HepG2 (cell line): ENCODE measurements around the gene SLC9A8. TPM values are rescaled to one million over a fixed set of nuclear protein-coding genes. Genes with fewer than 3 reads are reported as not detected.

Source experiments
- AGO2 ChIP-seq: fragments of 200-400 bp; formaldehyde crosslinking; optimal IDR thresholded peaks from 2 replicates; pipeline ENCODE3; 2017; ENCODE audit warnings: mild to moderate bottlenecking, low read depth, low read length, moderate library complexity
- CC2D1A ChIP-seq: sonication (generic); formaldehyde crosslinking; IDR thresholded peaks from 2 replicates; pipeline ENCODE4 v1.8.1; 2023; ENCODE audit warnings: mild to moderate bottlenecking, missing genetic modification reagents
- EP300 ChIP-seq, 3 experiments: sonication (generic) in 1 of 3; formaldehyde crosslinking in 1 of 3; IDR thresholded peaks; 2 replicates each; pipeline versions ENCODE4 v1.5.1 to v1.6.1; 2011 to 2020; ENCODE audit warnings: low read depth in 2 of 3, low read length in 2 of 3, borderline replicate concordance in 1 of 3, improper control_type of control experiment in 1 of 3, mild to moderate bottlenecking in 1 of 3, missing genetic modification reagents in 1 of 3, moderate library complexity in 1 of 3
- FOXM1 ChIP-seq: sonication (generic); formaldehyde crosslinking; IDR thresholded peaks from 2 replicates; pipeline ENCODE4 v1.5.0; 2020; ENCODE audit warnings: missing genetic modification reagents
- HDAC6 ChIP-seq: fragments of 200-600 bp; sonication (generic); IDR thresholded peaks from 2 replicates; pipeline ENCODE4 v1.7.0; 2017; ENCODE audit warnings: mild to moderate bottlenecking, antibody characterized with exemption, low read length, low read depth
- HNF4A ChIP-seq: sonication (generic); formaldehyde crosslinking; IDR thresholded peaks from 2 replicates; pipeline ENCODE4 v1.4.0; 2020; ENCODE audit warnings: missing genetic modification reagents
- HOXA7 ChIP-seq: sonication (generic); formaldehyde crosslinking; IDR thresholded peaks from 2 replicates; pipeline ENCODE4 v1.8.1; 2022; ENCODE audit warnings: mild to moderate bottlenecking, missing genetic modification reagents, moderate library complexity
- MIXL1 ChIP-seq: IDR thresholded peaks from 2 replicates; pipeline ENCODE4 v1.6.1; 2016
- MZF1 ChIP-seq: sonication (generic); formaldehyde crosslinking; IDR thresholded peaks from 2 replicates; pipeline ENCODE4 v1.8.1; 2023; ENCODE audit warnings: mild to moderate bottlenecking, missing genetic modification reagents, borderline replicate concordance
- NCOA1 ChIP-seq: sonication (generic); formaldehyde crosslinking; IDR thresholded peaks from 2 replicates; pipeline ENCODE4 v1.9.0; 2021; ENCODE audit warnings: missing genetic modification reagents
- NCOR1 ChIP-seq: fragments of 200-600 bp; sonication (generic); IDR thresholded peaks from 2 replicates; pipeline ENCODE4 v1.7.0; 2017; ENCODE audit warnings: antibody characterized with exemption, low read length, borderline replicate concordance
- NR3C1 ChIP-seq: sonication (generic); formaldehyde crosslinking; IDR thresholded peaks from 2 replicates; pipeline ENCODE4 v1.4.0; 2020; ENCODE audit warnings: missing genetic modification reagents
- PHF21A ChIP-seq: sonication (generic); formaldehyde crosslinking; IDR thresholded peaks from 2 replicates; pipeline ENCODE4 v1.5.0; 2020; ENCODE audit warnings: mild to moderate bottlenecking, missing genetic modification reagents
- POLR2A ChIP-seq, 2 experiments: IDR thresholded peaks; 2 replicates each; pipeline ENCODE4 v1.6.1; 2011; ENCODE audit warnings: low read depth in 2 of 2, low read length in 2 of 2, mild to moderate bottlenecking in 1 of 2, moderate library complexity in 1 of 2; ENCODE audit not compliant: insufficient read depth in 1 of 2
- RARA ChIP-seq: IDR thresholded peaks from 2 replicates; pipeline ENCODE4 v1.6.1; 2016; ENCODE audit warnings: missing genetic modification reagents, missing compliant biosample characterization
- RXRB ChIP-seq: IDR thresholded peaks from 2 replicates; pipeline ENCODE4 v1.6.1; 2016; ENCODE audit warnings: borderline replicate concordance, missing genetic modification reagents, missing compliant biosample characterization
- SOX6 ChIP-seq, 2 experiments: fragments of 450-650 bp in 1 of 2; sonication (generic) in 1 of 2; formaldehyde crosslinking in 1 of 2; IDR thresholded peaks; 2 replicates each; pipeline versions ENCODE4 v1.4.0 to v1.6.1; 2017 to 2020; ENCODE audit warnings: antibody characterized with exemption in 1 of 2, mild to moderate bottlenecking in 1 of 2, missing genetic modification reagents in 1 of 2
- TGIF2 ChIP-seq: IDR thresholded peaks from 2 replicates; pipeline ENCODE4 v1.6.1; 2016; ENCODE audit warnings: control low read depth, missing compliant biosample characterization
- ZFP62 ChIP-seq: sonication (generic); formaldehyde crosslinking; IDR thresholded peaks from 2 replicates; pipeline ENCODE4 v1.4.0; 2020; ENCODE audit warnings: missing genetic modification reagents
- ZNF274 ChIP-seq: sonication (generic); formaldehyde crosslinking; IDR thresholded peaks from 2 replicates; pipeline ENCODE4 v1.5.1; 2020; ENCODE audit warnings: mild to moderate bottlenecking, missing genetic modification reagents
- ZNF292 ChIP-seq: sonication (generic); formaldehyde crosslinking; IDR thresholded peaks from 2 replicates; pipeline ENCODE4 v1.8.1; 2022; ENCODE audit warnings: mild to moderate bottlenecking, low read depth, missing genetic modification reagents, borderline replicate concordance
- ZNF644 ChIP-seq: IDR thresholded peaks from 2 replicates; pipeline ENCODE4 v1.6.1; 2016; ENCODE audit warnings: low read depth
- ZNF878 ChIP-seq: sonication (generic); formaldehyde crosslinking; IDR thresholded peaks from 2 replicates; pipeline ENCODE4 v1.8.1; 2023; ENCODE audit warnings: mild to moderate bottlenecking, missing genetic modification reagents, moderate library complexity
- ZNF891 ChIP-seq: sonication (generic); formaldehyde crosslinking; IDR thresholded peaks from 2 replicates; pipeline ENCODE4 v1.5.0; 2020; ENCODE audit warnings: mild to moderate bottlenecking, missing genetic modification reagents
- polyA plus RNA-seq, 8 experiments: library from polyadenylated mRNA; depleted of rRNA in 3 of 8; stranded (reverse) in 7 of 8; unstranded in 1 of 8; fragments of >200 nt; fragmentation: Illumina TruSeq in 4 of 8; extraction: Trizol in 4 of 8; gene quantifications; 2 replicates each; pipeline versions ENCODE4 v1.2.1 to v1.2.3, GENCODE V29; 2011 to 2016; ENCODE audit warnings: low read depth in 4 of 8, missing spikeins in 1 of 8, mixed read lengths in 1 of 8; ENCODE audit not compliant: insufficient read depth in 1 of 8
- total RNA-seq, 5 experiments: library from RNA; depleted of rRNA; stranded (reverse); fragments of >200 nt; fragmentation: Illumina TruSeq; extraction: Trizol; gene quantifications; 2 replicates each; pipeline ENCODE4 v1.2.3, GENCODE V29; 2016; ENCODE audit warnings: low read depth in 1 of 5
- TF ChIP-seq, protein P1 (sequence below): sonication (generic); formaldehyde crosslinking; conservative IDR thresholded peaks from 2 replicates; pipeline ENCODE4 v1.4.0; 2020; ENCODE audit warnings: mild to moderate bottlenecking, missing genetic modification reagents, moderate library complexity
- TF ChIP-seq, protein P2 (sequence below): sonication (generic); formaldehyde crosslinking; IDR thresholded peaks from 2 replicates; pipeline ENCODE4 v1.5.1; 2020; ENCODE audit warnings: mild to moderate bottlenecking, missing genetic modification reagents, moderate library complexity

SLC9A8 gene
- total and polyA plus RNA-seq, 2 of the 13 experiments (the other 11 are each of a cell fraction or from before 2014, with no cell fraction given) = 4.1 to 7.4 TPM

DNA sequence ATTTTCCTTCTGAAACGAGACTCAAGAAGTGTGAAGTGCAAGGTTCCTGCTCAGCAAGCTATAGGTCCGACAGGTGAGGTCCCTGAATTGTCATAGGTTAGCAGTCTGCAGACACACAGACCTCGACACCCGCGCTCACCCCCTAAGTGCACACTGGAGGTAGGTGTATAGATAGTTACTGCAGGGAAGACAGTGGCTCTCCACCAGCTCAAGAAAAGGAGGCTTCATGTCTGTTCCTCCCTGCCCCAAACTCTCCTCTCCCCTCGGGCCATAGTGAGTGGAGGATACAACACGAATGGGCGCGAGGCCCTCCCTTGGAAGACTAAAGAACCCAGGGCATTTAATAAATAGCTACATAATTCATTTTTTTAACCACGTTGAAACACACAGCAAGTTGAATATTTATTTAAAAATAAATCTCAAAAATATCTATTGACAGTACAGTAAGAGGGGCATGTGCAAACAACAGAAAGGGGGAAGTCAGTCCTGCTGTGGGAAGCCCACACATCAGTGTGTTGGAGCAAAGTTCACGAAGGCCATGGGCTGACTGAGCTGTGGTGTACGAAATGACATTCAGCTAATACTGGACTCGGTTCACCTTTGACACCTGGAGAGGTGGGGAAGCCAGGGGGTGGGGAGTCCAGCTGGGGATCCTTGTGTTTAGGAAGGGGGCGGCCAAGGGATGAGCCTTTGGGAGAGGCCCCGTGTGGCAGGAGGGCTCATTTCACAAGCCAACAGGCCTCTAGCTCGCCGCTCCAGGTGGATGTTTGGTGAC is 92.0 kb downstream of the SLC9A8 start (continued):
- TF ChIP-seq CC2D1A = no peak
- no peak for TF ChIP-seq NR3C1 (CRISPR knock-in tag)
- TF ChIP-seq, protein P1, sequence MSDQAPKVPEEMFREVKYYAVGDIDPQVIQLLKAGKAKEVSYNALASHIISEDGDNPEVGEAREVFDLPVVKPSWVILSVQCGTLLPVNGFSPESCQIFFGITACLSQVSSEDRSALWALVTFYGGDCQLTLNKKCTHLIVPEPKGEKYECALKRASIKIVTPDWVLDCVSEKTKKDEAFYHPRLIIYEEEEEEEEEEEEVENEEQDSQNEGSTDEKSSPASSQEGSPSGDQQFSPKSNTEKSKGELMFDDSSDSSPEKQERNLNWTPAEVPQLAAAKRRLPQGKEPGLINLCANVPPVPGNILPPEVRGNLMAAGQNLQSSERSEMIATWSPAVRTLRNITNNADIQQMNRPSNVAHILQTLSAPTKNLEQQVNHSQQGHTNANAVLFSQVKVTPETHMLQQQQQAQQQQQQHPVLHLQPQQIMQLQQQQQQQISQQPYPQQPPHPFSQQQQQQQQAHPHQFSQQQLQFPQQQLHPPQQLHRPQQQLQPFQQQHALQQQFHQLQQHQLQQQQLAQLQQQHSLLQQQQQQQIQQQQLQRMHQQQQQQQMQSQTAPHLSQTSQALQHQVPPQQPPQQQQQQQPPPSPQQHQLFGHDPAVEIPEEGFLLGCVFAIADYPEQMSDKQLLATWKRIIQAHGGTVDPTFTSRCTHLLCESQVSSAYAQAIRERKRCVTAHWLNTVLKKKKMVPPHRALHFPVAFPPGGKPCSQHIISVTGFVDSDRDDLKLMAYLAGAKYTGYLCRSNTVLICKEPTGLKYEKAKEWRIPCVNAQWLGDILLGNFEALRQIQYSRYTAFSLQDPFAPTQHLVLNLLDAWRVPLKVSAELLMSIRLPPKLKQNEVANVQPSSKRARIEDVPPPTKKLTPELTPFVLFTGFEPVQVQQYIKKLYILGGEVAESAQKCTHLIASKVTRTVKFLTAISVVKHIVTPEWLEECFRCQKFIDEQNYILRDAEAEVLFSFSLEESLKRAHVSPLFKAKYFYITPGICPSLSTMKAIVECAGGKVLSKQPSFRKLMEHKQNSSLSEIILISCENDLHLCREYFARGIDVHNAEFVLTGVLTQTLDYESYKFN (CRISPR knock-in tag) = peak; percentile 88
- TF ChIP-seq SOX6 (IDR thresholded peaks at IDR 0.05) = no peak
- TF ChIP-seq SOX6 (CRISPR knock-in tag; IDR thresholded peaks at IDR 0.05) = 0 out of 2 replicates have a peak, but pooled peaks have one; percentile 27
- TF ChIP-seq ZNF274 = 0 out of 2 replicates have a peak, but pooled peaks have one; percentile 50
- TF ChIP-seq HNF4A = peak; percentile 84
- no peak for TF ChIP-seq MZF1 (CRISPR knock-in tag)
- peak in 1 of 2 experiments; percentile 42; a peak in 1 of 4 replicates for TF ChIP-seq EP300 (IDR thresholded peaks at IDR 0.05; ENCODE audit: low read depth in 2 of 2, low read length in 2 of 2)
- TF ChIP-seq EP300 (CRISPR knock-in tag; IDR thresholded peaks at IDR 0.05; ENCODE audit: borderline replicate concordance) = no peak
- TF ChIP-seq AGO2 = no peak
- TF ChIP-seq, protein P2, sequence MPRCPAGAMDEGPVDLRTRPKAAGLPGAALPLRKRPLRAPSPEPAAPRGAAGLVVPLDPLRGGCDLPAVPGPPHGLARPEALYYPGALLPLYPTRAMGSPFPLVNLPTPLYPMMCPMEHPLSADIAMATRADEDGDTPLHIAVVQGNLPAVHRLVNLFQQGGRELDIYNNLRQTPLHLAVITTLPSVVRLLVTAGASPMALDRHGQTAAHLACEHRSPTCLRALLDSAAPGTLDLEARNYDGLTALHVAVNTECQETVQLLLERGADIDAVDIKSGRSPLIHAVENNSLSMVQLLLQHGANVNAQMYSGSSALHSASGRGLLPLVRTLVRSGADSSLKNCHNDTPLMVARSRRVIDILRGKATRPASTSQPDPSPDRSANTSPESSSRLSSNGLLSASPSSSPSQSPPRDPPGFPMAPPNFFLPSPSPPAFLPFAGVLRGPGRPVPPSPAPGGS = 0 out of 2 replicates have a peak, but pooled peaks have one; percentile 35
- TF ChIP-seq NCOA1 (CRISPR knock-in tag) = no peak
- TF ChIP-seq FOXM1 = no peak
- TF ChIP-seq ZFP62 = no peak
- TF ChIP-seq RXRB (CRISPR knock-in tag) = peak; percentile 20; the same call in 1 of the 2 replicates
- TF ChIP-seq TGIF2 (CRISPR knock-in tag) = 0 out of 2 replicates have a peak, but pooled peaks have one; percentile 14
- TF ChIP-seq POLR2A (IDR thresholded peaks at IDR 0.05; ENCODE audit: insufficient read depth in 1 of 2, low read depth in 2 of 2, low read length in 2 of 2) = peak in 1 of 2 experiments; percentile 15; a peak in 1 of 4 replicates
- TF ChIP-seq ZNF644 (CRISPR knock-in tag) = 0 out of 2 replicates have a peak, but pooled peaks have one; percentile 32
- TF ChIP-seq NCOR1 = 0 out of 2 replicates have a peak, but pooled peaks have one; percentile 28
- no peak for TF ChIP-seq HDAC6
- no peak for TF ChIP-seq ZNF878 (CRISPR knock-in tag)
- peak; percentile 54; the same call in 1 of the 2 replicates for TF ChIP-seq RARA (CRISPR knock-in tag)
- TF ChIP-seq MIXL1 (CRISPR knock-in tag) = no peak
- peak; percentile 58; the same call in 1 of the 2 replicates for TF ChIP-seq PHF21A (CRISPR knock-in tag)
- 0 out of 2 replicates have a peak, but pooled peaks have one; percentile 10 for TF ChIP-seq HOXA7 (CRISPR knock-in tag)
- no peak for TF ChIP-seq ZNF891 (CRISPR knock-in tag)
- TF ChIP-seq ZNF292 = peak; percentile 55; the same call in 1 of the 2 replicates
